K562 (cell line): ENCODE results near the gene PRKAR1B. TPM values are rescaled to one million over a fixed set of nuclear protein-coding genes. Genes with fewer than 3 reads are reported as not detected.

ENCODE experiments used
- CAMTA2 ChIP-seq: fragments of 250-450 bp; sonication (Bioruptor Pico); conservative IDR thresholded peaks from 2 replicates; pipeline ENCODE4 v1.5.1; 2022
- GATA2 ChIP-seq: sonication (generic); formaldehyde crosslinking; IDR thresholded peaks from 2 replicates; pipeline ENCODE4 v1.4.0; 2020; ENCODE audit warnings: mild to moderate bottlenecking, missing genetic modification reagents
- GTF2B ChIP-seq: IDR thresholded peaks from 2 replicates; pipeline ENCODE4 v1.6.1; 2011; ENCODE audit not compliant: insufficient read length; ENCODE audit errors: extremely low read depth
- HDAC6 ChIP-seq: IDR thresholded peaks from 2 replicates; pipeline ENCODE4 v1.6.1; 2012; ENCODE audit warnings: low read depth, mild to moderate bottlenecking, control low read depth, inconsistent platforms, low read length, moderate library complexity
- KDM1A ChIP-seq, 2 experiments: fragments of 450-650 bp; IDR thresholded peaks; 2 replicates each; pipeline ENCODE4 v1.6.1; 2016; ENCODE audit warnings: mild to moderate bottlenecking in 2 of 2
- MYC ChIP-seq, 2 experiments: fragments of 250-450 bp in 1 of 2; sonication (Bioruptor Pico) in 1 of 2; IDR thresholded peaks; 2 replicates each; pipeline versions ENCODE4 v1.5.1 to v1.6.1; 2012 to 2021; ENCODE audit warnings: low read depth in 2 of 2, borderline replicate concordance in 1 of 2, improper control_type of control experiment in 1 of 2, low read length in 1 of 2, mild to moderate bottlenecking in 1 of 2, moderate library complexity in 1 of 2
- OTX1 ChIP-seq: fragments of 450-650 bp; formaldehyde crosslinking; IDR thresholded peaks from 2 replicates; pipeline ENCODE4 v1.4.0; 2022; ENCODE audit warnings: mild to moderate bottlenecking
- RBM17 ChIP-seq: fragments of 200-400 bp; formaldehyde crosslinking; IDR thresholded peaks from 2 replicates; pipeline ENCODE4 v1.6.1; 2017; ENCODE audit warnings: low read depth, mild to moderate bottlenecking, low read length, borderline replicate concordance
- RFX1 ChIP-seq: fragments of 450-650 bp; IDR thresholded peaks from 2 replicates; pipeline ENCODE4 v1.6.1; 2016; ENCODE audit warnings: mild to moderate bottlenecking, moderate library complexity
- RNF2 ChIP-seq: sonication (generic); IDR thresholded peaks from 2 replicates; pipeline ENCODE4 v1.6.1; 2016
- RREB1 ChIP-seq: fragments of 250-450 bp; sonication (Bioruptor Pico); IDR thresholded peaks from 2 replicates; pipeline ENCODE4 v1.4.0; 2020
- SNRNP70 ChIP-seq: fragments of 200-400 bp; formaldehyde crosslinking; optimal IDR thresholded peaks from 2 replicates; pipeline ENCODE3; 2017; ENCODE audit warnings: low read depth, low read length
- TBP ChIP-seq: optimal IDR thresholded peaks from 2 replicates; pipeline ENCODE3; 2011; ENCODE audit warnings: low read depth, low read length, improper control_type of control experiment
- ZBTB34 ChIP-seq: fragments of 250-450 bp; sonication (Bioruptor Pico); IDR thresholded peaks from 2 replicates; pipeline ENCODE4 v1.8.0; 2021; ENCODE audit warnings: mild to moderate bottlenecking, moderate library complexity
- ZNF124 ChIP-seq: sonication (generic); formaldehyde crosslinking; IDR thresholded peaks from 2 replicates; pipeline ENCODE4 v1.8.1; 2022; ENCODE audit warnings: missing genetic modification reagents
- ZNF436 ChIP-seq: fragments of 250-450, 450-650 bp; sonication (Bioruptor Pico); formaldehyde crosslinking; IDR thresholded peaks from 2 replicates; pipeline ENCODE4 v1.7.0; 2020; ENCODE audit warnings: mild to moderate bottlenecking
- ZNF668 ChIP-seq: fragments of 250-450 bp; sonication (Bioruptor Pico); IDR thresholded peaks from 2 replicates; pipeline ENCODE4 v1.8.0; 2022; ENCODE audit warnings: mild to moderate bottlenecking, inconsistent platforms
- ZNF717 ChIP-seq: fragments of 250-450 bp; sonication (Bioruptor Pico); IDR thresholded peaks from 2 replicates; pipeline ENCODE4 v1.5.0; 2021
- ZNF785 ChIP-seq: fragments of 250-450 bp; sonication (Bioruptor Pico); IDR thresholded peaks from 2 replicates; pipeline ENCODE4 v1.4.0; 2020; ENCODE audit warnings: mild to moderate bottlenecking
- ZSCAN29 ChIP-seq: fragments of 450-650 bp; IDR thresholded peaks from 2 replicates; pipeline ENCODE4 v1.6.1; 2017
- polyA plus RNA-seq, 8 experiments: library from polyadenylated mRNA; depleted of rRNA in 4 of 8; stranded (reverse) in 5 of 8; unstranded in 3 of 8; fragments of >200 nt; fragmentation: Nextera tagmentation in 2 of 8; fragmentation: Illumina TruSeq in 1 of 8; extraction: Ambion mirVana in 2 of 8; extraction: Trizol in 1 of 8; gene quantifications; 2 replicates each; pipeline versions ENCODE4 v1.2.1 to v1.2.3, GENCODE V29; 2011 to 2014; ENCODE audit warnings: inconsistent platforms in 1 of 8, missing spikeins in 1 of 8
- total RNA-seq, 7 experiments: library from RNA; depleted of rRNA in 6 of 7; stranded (reverse); fragments of >200 nt in 6 of 7; fragmentation: Illumina TruSeq in 2 of 7; extraction: Trizol in 2 of 7; gene quantifications; 2 replicates each; pipeline versions ENCODE4 v1.2.1 to v1.2.3, GENCODE V29; 2011 to 2021; ENCODE audit warnings: low replicate concordance in 1 of 7
- TF ChIP-seq, protein P1 (sequence below), 3 experiments: IDR thresholded peaks in 2 of 3; conservative IDR thresholded peaks in 1 of 3; 2 replicates each; pipeline ENCODE4 v1.5.1; 2011 to 2012; ENCODE audit warnings: low read length in 3 of 3, mild to moderate bottlenecking in 3 of 3, control low read depth in 2 of 3, improper control_type of control experiment in 1 of 3, inconsistent platforms in 1 of 3, low read depth in 1 of 3, mixed read lengths in 1 of 3, moderate library complexity in 1 of 3; ENCODE audit not compliant: insufficient read depth in 2 of 3

The PRKAR1B gene
- total and polyA plus RNA-seq, 9 of the 15 experiments (the other 6 are each of a cell fraction or from before 2014, with no cell fraction given): 0.99 to 30.5 (median 12.7) TPM

DNA sequence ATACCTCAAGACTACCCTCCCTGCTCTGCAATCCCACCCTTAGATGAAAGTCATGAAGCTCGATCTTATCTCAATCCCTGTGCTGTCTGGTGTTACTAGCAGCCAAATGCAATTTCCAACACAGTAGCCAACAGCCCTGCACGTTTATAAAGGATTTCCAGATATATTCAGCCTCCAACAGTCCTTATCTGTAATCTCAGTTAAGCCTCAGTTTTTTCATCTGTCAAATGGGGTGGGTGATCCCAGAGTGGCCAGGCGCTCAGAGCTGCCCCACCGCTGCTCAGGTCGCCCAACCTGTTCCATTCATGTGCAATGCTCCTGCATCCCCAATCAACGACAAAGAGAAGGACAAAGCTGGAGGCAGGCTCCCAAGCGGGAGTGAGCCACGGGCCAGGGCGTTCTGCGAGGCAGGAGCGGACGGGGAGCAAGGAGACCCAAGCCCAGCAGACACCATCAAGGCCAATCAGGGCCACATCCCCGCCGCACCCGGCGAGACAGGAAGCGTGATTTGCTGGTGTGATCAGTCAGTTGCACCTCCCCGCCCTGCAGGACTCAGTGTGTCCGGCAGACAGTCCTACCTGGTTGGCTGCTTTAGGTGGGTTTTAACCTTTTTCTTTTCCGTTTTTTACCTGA, 227.1 kb downstream of the PRKAR1B start (continued):
- TF ChIP-seq ZNF785 (CRISPR knock-in tag): no peak
- TF ChIP-seq, protein P1, sequence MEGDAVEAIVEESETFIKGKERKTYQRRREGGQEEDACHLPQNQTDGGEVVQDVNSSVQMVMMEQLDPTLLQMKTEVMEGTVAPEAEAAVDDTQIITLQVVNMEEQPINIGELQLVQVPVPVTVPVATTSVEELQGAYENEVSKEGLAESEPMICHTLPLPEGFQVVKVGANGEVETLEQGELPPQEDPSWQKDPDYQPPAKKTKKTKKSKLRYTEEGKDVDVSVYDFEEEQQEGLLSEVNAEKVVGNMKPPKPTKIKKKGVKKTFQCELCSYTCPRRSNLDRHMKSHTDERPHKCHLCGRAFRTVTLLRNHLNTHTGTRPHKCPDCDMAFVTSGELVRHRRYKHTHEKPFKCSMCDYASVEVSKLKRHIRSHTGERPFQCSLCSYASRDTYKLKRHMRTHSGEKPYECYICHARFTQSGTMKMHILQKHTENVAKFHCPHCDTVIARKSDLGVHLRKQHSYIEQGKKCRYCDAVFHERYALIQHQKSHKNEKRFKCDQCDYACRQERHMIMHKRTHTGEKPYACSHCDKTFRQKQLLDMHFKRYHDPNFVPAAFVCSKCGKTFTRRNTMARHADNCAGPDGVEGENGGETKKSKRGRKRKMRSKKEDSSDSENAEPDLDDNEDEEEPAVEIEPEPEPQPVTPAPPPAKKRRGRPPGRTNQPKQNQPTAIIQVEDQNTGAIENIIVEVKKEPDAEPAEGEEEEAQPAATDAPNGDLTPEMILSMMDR (IDR thresholded peaks at IDR 0.05 in 2 of 3, conservative IDR thresholded peaks at IDR 0.05 in 1 of 3; ENCODE audit: insufficient read depth in 2 of 3, low read depth in 1 of 3, low read length in 3 of 3): no peak
- no peak for TF ChIP-seq RNF2
- no peak for TF ChIP-seq RBM17
- TF ChIP-seq TBP: no peak
- TF ChIP-seq CAMTA2 (CRISPR knock-in tag): no peak
- TF ChIP-seq HDAC6: no peak
- TF ChIP-seq MYC (IDR thresholded peaks at IDR 0.05; ENCODE audit: low read depth, low read length): no peak
- no peak for TF ChIP-seq MYC (CRISPR knock-in tag; IDR thresholded peaks at IDR 0.05; ENCODE audit: borderline replicate concordance, low read depth)
- TF ChIP-seq ZNF124: no peak
- no peak for TF ChIP-seq ZBTB34
- no peak for TF ChIP-seq ZNF717
- TF ChIP-seq RFX1: no peak
- no peak for TF ChIP-seq GTF2B
- no peak for TF ChIP-seq OTX1 (CRISPR knock-in tag)
- no peak for TF ChIP-seq RREB1
- TF ChIP-seq ZSCAN29: no peak
- no peak for TF ChIP-seq SNRNP70
- TF ChIP-seq ZNF436 (CRISPR knock-in tag): no peak
- no peak for TF ChIP-seq ZNF668 (CRISPR knock-in tag)
- peak; percentile 19 to 54; a peak in 2 of 4 replicates for TF ChIP-seq KDM1A (IDR thresholded peaks at IDR 0.05)
- peak; percentile 42; the same call in 1 of the 2 replicates for TF ChIP-seq GATA2 (CRISPR knock-in tag)
